PC-3 (cell line): ENCODE results near the gene ELOVL4. TPM values are rescaled to one million over a fixed set of nuclear protein-coding genes. Genes with fewer than 3 reads are reported as not detected.

Experiments used
- ATAC-seq: fragments of 200-7000 bp; cut with Tn5 transposase; 2 replicates; pipeline ENCODE4 v1.9.1; 2020; ENCODE audit warnings: mild to moderate bottlenecking, moderate library complexity
- BruUV-seq: library from RNA; stranded (reverse); fragments of 400-500 nt; replicated peaks from 2 replicates; lab custom pipeline; 2021; lab: Mats Ljungman, UMichigan
- CTCF ChIA-PET: fragments of 300-600 bp; sonication (Branson Sonifier 250); formaldehyde crosslinking; loops from one replicate; lab custom pipeline; 2022; ENCODE audit warnings: antibody characterized with exemption; lab: Charles Lee
- POLR2A ChIA-PET: fragments of 300-600 bp; sonication (Branson Sonifier 250); formaldehyde crosslinking; loops from one replicate; lab custom pipeline; 2022; ENCODE audit warnings: antibody characterized with exemption; ENCODE audit not compliant: unreplicated experiment; lab: Charles Lee
- DNase-seq: peaks from one replicate; pipeline ENCODE4 v3.0.0-alpha.2; 2015
- H2AFZ ChIP-seq: fragments of 300-600 bp; sonication (generic); 2 replicates; pipeline ENCODE4 v1.6.0; 2016; ENCODE audit warnings: antibody characterized with exemption, low read length
- H3F3A ChIP-seq: fragments of 300-600 bp; sonication (generic); one replicate; pipeline ENCODE4 v1.6.0; 2017; ENCODE audit warnings: antibody characterized with exemption, low read length, control low read depth, mild to moderate bottlenecking; ENCODE audit not compliant: unreplicated experiment
- H3K27ac ChIP-seq: fragments of 300-600 bp; sonication (generic); 2 replicates; pipeline ENCODE4 v1.5.1; 2016; ENCODE audit warnings: mild to moderate bottlenecking, low read length
- H3K27me3 ChIP-seq: fragments of 300-600 bp; sonication (generic); 2 replicates; pipeline ENCODE4 v1.6.1; 2016; ENCODE audit warnings: low read length, mixed read lengths
- H3K36me3 ChIP-seq: fragments of 300-600 bp; sonication (generic); 2 replicates; pipeline ENCODE4 v1.6.1; 2016; ENCODE audit warnings: low read depth, mixed run types, low read length, mixed read lengths
- H3K4me1 ChIP-seq: fragments of 300-600 bp; sonication (generic); 2 replicates; pipeline ENCODE4 v1.5.1; 2016; ENCODE audit warnings: low read length; ENCODE audit not compliant: insufficient read depth
- H3K4me2 ChIP-seq: fragments of 300-600 bp; sonication (generic); 2 replicates; pipeline ENCODE4 v1.6.0; 2016; ENCODE audit warnings: low read length
- H3K4me3 ChIP-seq: fragments of 300-600 bp; sonication (generic); 2 replicates; pipeline ENCODE4 v1.5.1; 2016; ENCODE audit warnings: mild to moderate bottlenecking, low read length, mixed read lengths
- H3K79me2 ChIP-seq: fragments of 300-600 bp; sonication (generic); 2 replicates; pipeline ENCODE4 v1.6.1; 2017; ENCODE audit warnings: low read length, mixed read lengths
- H3K9ac ChIP-seq: fragments of 300-600 bp; sonication (generic); 2 replicates; pipeline ENCODE4 v1.6.0; 2016; ENCODE audit warnings: mild to moderate bottlenecking, low read length
- H3K9me2 ChIP-seq: fragments of 300-600 bp; sonication (generic); replicated peaks from 2 replicates; pipeline ENCODE4 v1.6.1; 2016; ENCODE audit warnings: mixed run types, low read length, mixed read lengths
- H3K9me3 ChIP-seq: fragments of 300-600 bp; sonication (generic); 2 replicates; pipeline ENCODE4 v1.6.1; 2016; ENCODE audit warnings: low read length, mixed read lengths
- H4K20me1 ChIP-seq: fragments of 300-600 bp; sonication (generic); 2 replicates; pipeline ENCODE4 v1.6.1; 2016; ENCODE audit warnings: low read length, mixed read lengths
- EZH2 ChIP-seq: fragments of 300-600 bp; sonication (generic); IDR thresholded peaks from one replicate; pipeline ENCODE4 v1.6.1; 2017; ENCODE audit warnings: antibody characterized with exemption, mild to moderate bottlenecking, low read length; ENCODE audit not compliant: unreplicated experiment
- EZH2phosphoT487 ChIP-seq: fragments of 300-600 bp; sonication (generic); IDR thresholded peaks from 2 replicates; pipeline ENCODE4 v1.6.1; 2018; ENCODE audit warnings: mild to moderate bottlenecking, antibody characterized with exemption, low read length, borderline replicate concordance
- intact Hi-C: fragments of 100-400 bp; cut with micrococcal nuclease; formaldehyde crosslinking; loops from 2 replicates; pipeline ENCODE4 v1.9.0; 2023
- total RNA-seq: library from RNA; depleted of rRNA; stranded (reverse); fragments of >200 nt; gene quantifications from 2 replicates; pipeline ENCODE4 v1.2.3, GENCODE V29; 2014
- TF ChIP-seq, protein P1 (sequence below): fragments of 300-600 bp; sonication (generic); conservative IDR thresholded peaks from 2 replicates; pipeline ENCODE4 v1.5.1; 2017; ENCODE audit warnings: antibody characterized with exemption, low read depth, mild to moderate bottlenecking, low read length

Gene ELOVL4
- total RNA-seq, 1 experiment from 2014 or later, result 1.1 TPM

DNA sequence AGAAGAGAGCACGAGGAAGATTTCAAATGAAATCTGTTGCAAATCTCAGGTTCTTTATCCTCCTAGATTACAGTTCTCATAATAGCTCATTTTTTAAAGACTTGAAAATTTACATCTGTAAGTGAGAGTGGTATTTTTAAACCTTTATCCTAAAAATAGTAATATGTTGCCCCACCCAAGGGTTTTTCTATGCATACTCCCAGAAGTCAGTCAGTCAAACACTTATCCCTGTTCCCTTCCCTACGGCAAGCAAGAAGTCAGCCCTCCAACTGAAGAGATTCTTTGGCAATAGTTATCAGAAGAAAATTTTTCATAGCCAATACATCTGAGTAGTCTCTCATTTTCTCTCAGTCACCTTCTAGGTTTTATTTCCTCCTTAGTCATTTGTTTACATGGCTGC, 24.1 kb downstream of the ELOVL4 start:
- H3K36me3 ChIP-seq, result no peaks in the 10 kb centered on the region
- H3K9me2 ChIP-seq, result no peaks in the 10 kb centered on the region
- ATAC-seq (no peak), DNase-seq (no peak)
- H3K4me3 ChIP-seq, result no peak overlapping the region
- intact Hi-C loops, result no loop called here
- no peaks in the 10 kb centered on the region for H3F3A ChIP-seq
- H3K9ac ChIP-seq, result no peak overlapping the region
- H3K4me1 ChIP-seq, result no peaks in the 10 kb centered on the region
- no TSS peak for BruUV-seq
- H2AFZ ChIP-seq, result no peak overlapping the region
- no peaks in the 10 kb centered on the region for H3K79me2 ChIP-seq
- H4K20me1 ChIP-seq, result no peaks in the 10 kb centered on the region
- ChIA-PET CTCF (interaction anchor here (0.6 kb wide), 1 partner anchor 492 kb away, joined by 3 read pairs; no protein-coding TSS in a partner anchor), POLR2A (no interaction called here)
- no peak overlapping the region for H3K4me2 ChIP-seq
- no peaks in the 10 kb centered on the region for H3K9me3 ChIP-seq
- H3K27ac ChIP-seq, result no peak overlapping the region
- H3K27me3 ChIP-seq, result no peaks in the 10 kb centered on the region
- TF ChIP-seq EZH2phosphoT487 (no peak), EZH2 (no peak)
- TF ChIP-seq, protein P1, sequence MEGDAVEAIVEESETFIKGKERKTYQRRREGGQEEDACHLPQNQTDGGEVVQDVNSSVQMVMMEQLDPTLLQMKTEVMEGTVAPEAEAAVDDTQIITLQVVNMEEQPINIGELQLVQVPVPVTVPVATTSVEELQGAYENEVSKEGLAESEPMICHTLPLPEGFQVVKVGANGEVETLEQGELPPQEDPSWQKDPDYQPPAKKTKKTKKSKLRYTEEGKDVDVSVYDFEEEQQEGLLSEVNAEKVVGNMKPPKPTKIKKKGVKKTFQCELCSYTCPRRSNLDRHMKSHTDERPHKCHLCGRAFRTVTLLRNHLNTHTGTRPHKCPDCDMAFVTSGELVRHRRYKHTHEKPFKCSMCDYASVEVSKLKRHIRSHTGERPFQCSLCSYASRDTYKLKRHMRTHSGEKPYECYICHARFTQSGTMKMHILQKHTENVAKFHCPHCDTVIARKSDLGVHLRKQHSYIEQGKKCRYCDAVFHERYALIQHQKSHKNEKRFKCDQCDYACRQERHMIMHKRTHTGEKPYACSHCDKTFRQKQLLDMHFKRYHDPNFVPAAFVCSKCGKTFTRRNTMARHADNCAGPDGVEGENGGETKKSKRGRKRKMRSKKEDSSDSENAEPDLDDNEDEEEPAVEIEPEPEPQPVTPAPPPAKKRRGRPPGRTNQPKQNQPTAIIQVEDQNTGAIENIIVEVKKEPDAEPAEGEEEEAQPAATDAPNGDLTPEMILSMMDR, result no peak

DNA sequence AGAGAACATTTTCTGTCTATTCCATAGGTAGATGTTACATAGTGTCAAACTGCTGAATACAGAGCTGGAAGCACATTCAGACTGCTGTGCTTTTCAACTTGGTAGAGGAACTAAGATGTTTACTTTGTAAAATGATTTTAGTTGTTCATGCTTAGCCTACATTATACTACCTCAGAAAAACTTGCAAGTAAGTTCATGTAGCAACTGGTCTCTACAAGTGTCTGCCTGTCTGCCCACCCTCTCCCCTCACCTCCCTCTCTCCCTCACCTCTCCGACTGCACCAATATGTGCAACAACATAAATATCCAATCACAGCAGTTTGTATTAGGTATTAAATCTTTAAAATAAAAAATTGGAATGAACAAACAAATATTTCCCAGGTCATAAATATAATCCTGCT, 25.3 kb downstream of the ELOVL4 start:
- ChIA-PET CTCF (no interaction called here), POLR2A (no interaction called here)
- ATAC-seq (no peak), DNase-seq (no peak)
- TF ChIP-seq EZH2 (no peak), EZH2phosphoT487 (no peak)
- TF ChIP-seq, protein P1, result no peak
- Histone ChIP-seq H3K79me2 (no peaks in the 10 kb centered on the region), H3K4me2 (no peak overlapping the region), H3K4me1 (no peaks in the 10 kb centered on the region), H3K27me3 (no peaks in the 10 kb centered on the region), H4K20me1 (no peaks in the 10 kb centered on the region), H2AFZ (no peak overlapping the region), H3F3A (no peaks in the 10 kb centered on the region), H3K4me3 (no peak overlapping the region), H3K9ac (no peak overlapping the region), H3K27ac (no peak overlapping the region), H3K36me3 (no peaks in the 10 kb centered on the region), H3K9me2 (no peaks in the 10 kb centered on the region), H3K9me3 (no peaks in the 10 kb centered on the region)
- no TSS peak for BruUV-seq
- intact Hi-C loops, result no loop called here

DNA sequence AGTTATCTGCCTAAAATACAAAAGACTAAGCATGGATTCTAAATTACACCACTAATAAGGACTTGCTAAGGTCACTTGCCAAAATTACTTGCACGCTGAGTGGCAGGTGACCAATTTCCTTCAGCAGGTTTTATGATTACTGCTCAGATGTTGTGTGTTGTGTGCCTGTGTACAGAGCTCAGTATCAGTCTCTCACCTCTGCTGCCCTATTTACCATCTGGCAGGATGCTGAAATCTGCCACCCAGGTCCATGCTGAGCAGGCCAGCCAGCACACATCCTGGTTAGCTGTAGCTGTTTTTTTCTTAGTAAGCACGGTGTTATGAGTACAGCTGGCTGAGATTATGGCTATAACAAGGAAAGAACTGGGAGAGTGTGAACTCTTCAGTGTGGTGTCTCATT, 34.0 kb downstream of the ELOVL4 start:
- no peaks in the 10 kb centered on the region for H3K36me3 ChIP-seq
- no peaks in the 10 kb centered on the region for H3K9me3 ChIP-seq
- H2AFZ ChIP-seq, result no peak overlapping the region
- H3K4me3 ChIP-seq, result no peak overlapping the region
- BruUV-seq, result no TSS peak
- CTCF ChIA-PET, result no interaction called here
- TF ChIP-seq EZH2 (no peak), EZH2phosphoT487 (no peak)
- TF ChIP-seq, protein P1, result no peak
- no peaks in the 10 kb centered on the region for H3K4me1 ChIP-seq
- H3K27ac ChIP-seq, result no peak overlapping the region
- H3K9ac ChIP-seq, result no peak overlapping the region
- no peaks in the 10 kb centered on the region for H3K79me2 ChIP-seq
- H3K9me2 ChIP-seq, result no peaks in the 10 kb centered on the region
- POLR2A ChIA-PET, result no interaction called here
- no peaks in the 10 kb centered on the region for H3K27me3 ChIP-seq
- ATAC-seq (no peak), DNase-seq (no peak)
- intact Hi-C loops, result no loop called here
- H3F3A ChIP-seq, result no peaks in the 10 kb centered on the region
- no peak overlapping the region for H3K4me2 ChIP-seq
- H4K20me1 ChIP-seq, result no peaks in the 10 kb centered on the region
